ENCODE measurements around the gene SHF.

Gene SHF

DNA sequence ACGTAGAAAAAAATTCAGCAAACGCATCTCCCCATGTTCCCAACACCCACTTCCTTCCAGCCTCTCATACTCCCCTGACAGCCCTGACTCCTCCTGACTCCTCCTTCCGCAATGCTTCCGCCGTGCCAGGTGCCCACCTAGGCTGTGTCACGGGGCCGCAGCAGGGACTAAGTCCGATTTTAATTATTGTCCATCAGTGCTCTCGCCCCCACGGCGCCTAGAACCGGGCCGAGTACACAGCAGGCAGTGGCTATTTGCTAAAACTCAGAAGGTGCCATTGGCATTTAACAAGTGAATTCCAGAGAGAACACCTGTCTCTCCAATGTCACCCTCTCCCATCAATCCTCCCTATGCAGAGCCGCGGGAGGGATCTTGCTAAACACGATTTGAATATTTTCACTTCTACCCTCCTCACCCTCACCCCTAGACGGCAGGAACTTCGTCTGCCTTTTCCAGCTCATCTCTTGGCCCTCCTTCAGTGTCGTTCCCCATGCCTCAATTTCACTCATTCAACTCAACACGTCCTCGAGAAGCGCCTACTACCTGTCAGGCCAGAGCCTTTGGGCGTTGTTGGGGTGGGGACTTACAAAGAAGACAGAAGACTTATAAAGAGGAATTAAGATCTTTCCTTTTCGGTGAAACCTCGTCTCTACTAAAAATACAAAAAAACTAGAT lies 11.5 kb upstream of the SHF start:
- peak in 3 of 5 experiments; percentile 23 to 70 (median 40) for DNase-seq

DNA sequence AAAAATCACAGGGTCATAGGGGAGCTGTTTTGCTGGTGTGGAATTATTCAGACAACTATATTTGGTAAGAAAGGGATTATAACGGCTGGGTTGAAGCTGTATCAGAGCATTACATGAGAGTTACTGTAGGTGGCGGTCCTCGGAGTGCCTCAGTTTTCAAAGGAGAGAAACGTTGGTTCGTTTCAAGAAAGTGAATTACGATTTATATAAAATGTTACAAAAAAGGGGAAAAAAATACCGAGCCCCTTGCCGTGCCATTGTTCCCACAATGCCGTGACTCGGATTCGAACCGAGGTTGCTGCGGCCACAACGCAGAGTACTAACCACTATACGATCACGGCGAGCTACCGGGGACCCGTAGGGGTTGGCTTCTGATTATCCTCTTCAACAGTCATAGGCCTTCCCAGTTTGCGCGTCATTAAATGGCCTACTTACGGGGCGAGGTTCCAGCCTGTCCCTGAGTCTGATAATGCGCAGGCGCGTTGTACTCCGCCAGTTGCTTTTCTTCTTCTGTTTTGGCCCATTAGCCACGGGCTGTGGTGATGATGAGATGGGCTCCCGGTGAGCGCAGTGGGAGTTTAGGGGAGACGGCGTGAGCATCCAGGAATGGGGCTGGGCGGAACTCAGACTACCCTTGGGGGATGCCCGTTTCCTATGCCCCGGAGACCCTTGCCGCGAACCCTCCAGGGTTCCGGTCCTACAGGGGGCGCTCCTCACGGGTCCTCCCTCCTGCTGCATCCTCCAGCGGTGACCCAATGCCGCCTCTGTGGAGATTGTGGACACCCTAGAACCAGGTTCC lies 10.8 kb upstream of the SHF start:
- peak; percentile 67 to 98 (median 88) for DNase-seq

DNA sequence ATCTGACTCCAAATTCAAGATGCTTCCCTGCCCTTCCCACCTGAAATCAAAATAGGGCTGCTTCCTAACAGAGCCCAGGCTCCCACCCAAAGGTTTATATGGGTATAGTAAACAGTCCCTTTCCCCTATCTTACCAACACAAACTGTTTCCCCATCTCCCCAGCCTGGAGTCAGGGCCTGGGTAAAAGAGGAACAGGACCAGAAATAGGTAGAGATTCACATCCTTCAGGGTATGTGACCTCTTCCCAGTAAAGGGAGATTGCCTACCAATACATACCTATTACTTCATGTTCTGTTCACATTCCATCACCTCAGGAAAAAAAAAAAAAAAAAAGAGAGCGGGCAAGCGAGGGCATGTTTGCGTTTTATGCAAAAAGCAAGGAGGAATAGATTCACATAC lies 9.7 kb upstream of the SHF start:
- no peak for DNase-seq

DNA sequence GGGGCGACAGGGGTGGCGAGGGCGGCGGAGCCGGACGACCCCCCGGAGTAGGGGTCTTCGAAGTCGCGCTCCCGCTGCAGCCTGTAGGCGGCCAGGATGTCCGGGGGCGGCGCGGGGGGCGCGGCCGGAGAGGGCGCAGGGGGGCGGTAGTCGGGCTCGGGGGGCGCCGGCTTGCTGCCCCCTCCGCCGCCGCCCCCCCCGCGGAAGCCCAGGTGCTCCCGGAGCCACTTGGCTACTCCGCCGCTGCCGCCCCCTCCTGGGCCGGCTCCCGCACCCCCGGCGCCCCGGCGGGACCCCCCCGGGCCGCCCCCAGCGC lies 230 bp downstream of the SHF start:
- DNase-seq, result no peak

DNA sequence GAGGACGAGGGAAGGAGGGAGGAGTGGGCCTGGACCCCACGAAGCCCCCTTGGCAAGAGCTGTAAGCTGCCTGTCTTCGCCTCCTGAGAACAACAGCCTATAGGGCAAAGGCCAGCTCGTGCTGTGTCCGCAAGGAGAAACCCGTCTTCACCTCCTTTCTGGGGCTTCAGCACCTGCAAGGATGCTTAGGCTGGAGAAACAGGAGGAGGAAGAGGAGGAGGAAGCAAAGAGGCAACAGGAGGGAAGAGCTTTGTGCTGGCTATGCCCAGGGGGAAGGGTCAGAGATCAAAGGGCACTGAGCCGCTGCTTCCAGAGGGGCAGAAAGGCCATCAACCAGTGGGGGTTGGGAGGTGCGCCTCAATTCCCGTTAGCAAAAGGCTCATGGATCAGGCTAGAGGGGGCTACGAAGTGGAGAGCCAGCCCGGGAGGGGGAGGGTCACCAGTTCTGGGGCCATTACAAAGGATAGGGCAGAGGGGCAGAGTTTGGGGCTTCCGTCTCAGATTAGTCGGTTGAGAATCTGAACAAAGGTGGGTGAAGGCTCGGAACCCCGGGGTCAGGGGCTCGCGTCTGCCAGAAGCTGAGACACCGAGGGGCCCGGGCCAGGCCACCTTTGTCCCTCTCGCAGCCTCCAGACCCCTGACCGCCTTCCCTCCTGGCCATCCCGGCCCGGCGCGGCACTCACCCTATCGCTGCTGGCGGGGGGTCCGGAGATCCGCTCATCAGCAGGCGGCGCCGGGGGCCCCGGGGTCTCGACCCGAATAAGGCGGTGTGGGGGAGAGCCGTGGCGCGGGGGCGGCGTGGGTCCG lies 792 bp downstream of the SHF start:
- DNase-seq, result no peak

DNA sequence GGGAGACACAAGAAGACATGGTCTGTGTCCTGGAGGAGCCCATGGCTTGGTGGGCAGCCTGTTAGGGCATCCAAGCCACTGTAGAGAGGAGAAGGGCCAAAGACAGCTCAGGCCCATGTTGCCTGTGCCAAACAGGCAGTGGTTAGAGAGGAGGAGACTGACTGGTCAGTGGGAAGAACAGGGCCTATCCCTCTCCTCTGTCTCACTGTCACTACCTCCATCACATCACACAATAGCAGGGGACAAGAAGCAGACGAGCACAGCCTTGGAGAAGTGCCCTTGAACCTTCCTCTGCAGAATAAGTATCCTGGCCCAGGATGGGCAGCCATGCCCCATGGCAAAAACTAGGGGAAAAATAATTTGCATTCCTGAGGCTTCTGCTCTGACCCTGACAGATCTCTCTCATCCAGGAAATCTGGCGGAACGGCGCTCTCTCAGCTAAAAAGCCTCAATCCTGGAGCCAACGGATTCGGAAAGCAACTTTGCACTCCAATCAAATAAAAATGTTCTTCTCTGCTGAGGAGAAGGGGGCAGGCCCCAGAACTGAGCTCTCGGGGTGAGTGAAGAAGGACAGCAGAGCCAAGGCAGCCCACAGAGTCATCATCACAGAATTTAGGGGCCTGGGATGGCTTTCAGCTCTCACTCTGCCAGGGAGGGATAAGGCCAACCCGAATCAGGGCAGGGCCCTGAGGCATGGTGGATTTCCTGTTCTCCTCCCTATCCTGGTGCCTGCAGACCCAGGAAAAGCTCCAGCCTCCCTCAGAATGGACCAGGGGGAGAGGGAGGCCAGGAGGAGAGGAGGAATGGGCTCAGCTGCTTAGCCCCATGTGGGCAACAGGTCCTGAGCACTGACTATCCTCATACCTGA lies 1.6 kb downstream of the SHF start:
- DNase-seq, result no peak

DNA sequence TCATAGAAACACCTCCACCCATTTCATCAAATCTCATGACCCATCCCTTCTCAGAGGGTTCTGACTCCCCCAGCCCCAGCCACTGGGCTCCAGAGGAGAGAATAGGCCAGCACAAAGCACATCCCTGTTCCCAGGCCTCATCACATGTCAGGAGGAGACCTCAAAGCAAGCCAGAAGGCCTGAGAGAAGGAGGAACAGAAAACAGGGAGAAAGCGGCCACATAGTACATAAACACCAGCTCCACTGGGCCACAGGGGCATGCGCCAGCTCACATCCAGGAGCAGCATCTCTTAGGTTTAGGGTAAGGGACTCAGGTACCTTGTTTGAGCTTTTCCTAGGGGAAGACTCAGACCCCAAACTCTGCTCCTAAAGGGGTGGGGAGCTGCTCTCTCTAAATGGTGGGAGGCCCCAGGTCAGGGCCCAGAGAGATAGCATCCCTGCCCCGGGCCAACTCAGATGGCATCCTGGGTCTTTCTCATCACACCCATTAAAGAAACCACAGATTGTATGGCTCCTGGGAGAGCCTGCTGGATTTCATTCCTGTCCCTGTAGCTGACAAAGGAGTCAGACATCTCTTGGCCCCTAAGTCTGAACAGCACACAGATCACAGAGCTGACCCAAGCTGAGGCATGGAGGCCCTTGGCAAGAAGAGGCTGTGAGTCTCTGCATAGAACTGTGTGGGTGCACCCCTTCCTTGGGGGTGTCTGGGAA lies 2.5 kb downstream of the SHF start:
- DNase-seq, result no peak

DNA sequence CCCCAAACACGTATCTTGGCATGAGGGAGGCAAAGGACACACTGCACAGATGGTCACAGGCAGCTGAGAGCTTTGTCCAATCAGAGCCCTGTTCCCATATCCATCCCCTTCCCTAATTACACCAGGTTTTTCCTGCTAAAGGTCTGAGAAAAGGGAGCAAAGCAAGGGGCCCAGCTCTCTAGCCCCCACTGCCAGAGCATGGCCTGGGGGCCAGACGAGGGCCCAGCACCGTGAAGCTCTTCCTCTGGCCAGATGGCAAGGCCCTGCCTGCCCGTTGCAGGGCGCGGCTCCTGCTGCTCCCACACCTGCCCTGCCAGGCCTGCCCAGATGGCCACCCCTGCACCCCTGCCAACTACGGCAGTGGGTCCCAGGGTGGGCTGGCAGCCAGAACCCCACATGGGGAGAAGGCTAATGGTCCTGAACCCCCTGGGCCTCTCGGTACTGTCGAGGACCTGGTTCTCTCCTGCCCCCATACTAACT lies 3.2 kb downstream of the SHF start:
- DNase-seq, result no peak

DNA sequence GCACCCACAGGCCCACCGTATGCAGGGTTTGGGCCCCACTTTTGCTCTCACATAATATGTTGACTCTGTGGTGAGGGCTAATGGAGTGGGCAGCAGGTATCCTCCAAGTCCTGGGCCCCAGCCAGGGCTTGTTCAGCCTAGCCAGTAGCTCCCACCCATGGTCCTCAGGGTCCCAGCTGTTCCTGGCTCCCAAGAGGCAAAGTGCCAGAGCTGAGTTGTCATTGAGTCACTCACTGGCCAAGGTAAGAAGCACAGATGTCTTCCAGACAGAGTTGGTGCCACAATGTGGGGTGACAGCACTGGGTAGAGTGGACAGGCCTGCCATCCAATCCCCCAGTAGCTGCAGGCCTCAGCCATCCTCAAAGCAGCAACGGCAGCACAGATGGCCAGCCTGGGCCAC lies 4.3 kb downstream of the SHF start:
- no peak for DNase-seq

DNA sequence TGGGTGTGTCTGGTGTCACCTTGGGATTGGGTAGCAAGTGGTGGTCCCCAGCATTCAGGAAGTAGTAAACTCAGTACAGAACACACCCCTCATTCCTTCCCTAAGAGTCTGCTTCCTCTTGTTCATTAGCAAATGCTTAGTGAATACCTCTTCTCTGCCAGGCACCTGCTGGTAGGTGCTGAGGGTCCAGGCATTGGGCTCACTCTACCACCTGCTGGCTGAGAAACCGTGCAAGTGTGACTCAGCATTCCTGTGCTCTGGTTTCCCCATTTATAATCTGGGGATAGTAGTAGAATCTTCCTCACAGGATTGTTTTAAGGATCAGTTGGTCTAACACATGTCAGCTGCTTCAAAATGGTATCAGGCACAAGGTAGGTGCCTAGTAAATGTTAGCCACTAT lies 4.8 kb downstream of the SHF start:
- DNase-seq, result no peak

DNA sequence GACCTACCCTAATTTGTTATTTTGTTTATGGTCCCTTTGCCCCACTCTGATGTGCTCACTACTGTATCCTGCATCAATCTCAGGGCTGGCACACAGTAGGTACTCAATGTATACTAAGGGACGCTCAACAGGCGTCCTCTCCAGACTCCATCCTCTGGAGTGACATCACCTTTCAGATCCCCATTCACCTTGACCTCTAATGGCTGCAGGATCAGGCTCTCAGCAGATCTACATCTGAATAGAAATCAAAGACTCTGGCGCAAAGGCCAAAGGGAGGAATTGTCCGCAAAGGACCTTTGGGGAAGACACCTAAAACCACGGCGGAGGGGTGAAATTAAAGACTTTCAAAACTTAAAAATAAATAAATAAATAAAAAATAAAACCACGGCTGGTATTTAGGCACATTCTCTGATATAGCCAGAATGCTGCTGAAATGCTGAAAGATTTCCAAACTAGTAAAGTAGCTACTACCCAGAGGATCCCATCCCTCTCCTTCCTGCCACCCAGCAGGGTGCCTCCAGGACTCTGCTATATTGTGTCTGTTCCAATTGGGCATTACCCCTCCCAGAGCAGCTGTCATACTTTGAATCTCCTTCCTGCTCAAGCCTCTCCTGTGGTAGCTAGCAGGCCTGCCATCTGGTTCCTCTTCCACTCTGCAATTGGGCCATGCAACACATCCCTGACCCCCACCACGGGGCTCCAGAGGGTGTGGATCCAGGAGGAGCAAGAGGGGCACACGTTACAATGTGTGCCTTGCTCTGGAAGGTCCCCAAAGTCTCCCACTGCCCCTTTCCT lies 6.1 kb downstream of the SHF start:
- DNase-seq, result no peak

DNA sequence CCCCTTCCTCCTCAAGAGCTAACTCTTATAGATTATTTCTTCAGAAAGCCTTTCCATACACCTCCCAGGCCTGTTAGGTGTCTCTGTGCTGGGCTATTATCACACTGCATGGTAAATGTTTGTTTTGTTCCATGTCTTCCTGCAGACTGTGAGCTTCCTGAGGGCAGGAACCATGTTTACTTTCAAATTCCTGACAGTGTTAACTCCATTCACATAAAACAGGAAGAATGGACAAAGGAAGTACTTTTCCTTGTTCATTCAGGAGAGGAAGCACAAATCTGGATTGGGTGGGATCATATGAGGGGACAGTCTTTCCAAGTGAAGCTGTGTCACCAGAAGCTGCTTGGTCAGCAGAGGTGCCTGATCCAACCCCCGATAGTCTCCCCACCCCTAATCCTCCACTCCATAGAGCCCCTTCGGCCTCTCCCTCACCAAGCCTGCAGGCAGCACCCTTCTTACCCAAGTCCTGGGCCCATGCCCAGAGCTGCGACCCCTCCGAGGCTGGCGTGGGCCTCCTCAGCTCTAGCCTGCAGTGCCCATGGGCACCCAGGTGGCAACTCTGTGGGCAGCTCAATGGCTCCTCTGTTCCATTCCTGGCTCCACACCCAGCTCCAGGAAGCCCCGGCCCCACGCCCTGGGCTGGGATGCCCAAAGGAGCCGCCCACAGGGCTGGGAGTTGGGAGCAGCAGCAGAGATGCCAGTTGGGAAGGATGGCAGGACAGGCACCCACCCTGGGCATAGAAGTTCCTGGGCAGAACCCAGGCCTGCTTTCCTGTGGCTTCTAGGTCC lies 6.9 kb downstream of the SHF start:
- no peak for DNase-seq

DNA sequence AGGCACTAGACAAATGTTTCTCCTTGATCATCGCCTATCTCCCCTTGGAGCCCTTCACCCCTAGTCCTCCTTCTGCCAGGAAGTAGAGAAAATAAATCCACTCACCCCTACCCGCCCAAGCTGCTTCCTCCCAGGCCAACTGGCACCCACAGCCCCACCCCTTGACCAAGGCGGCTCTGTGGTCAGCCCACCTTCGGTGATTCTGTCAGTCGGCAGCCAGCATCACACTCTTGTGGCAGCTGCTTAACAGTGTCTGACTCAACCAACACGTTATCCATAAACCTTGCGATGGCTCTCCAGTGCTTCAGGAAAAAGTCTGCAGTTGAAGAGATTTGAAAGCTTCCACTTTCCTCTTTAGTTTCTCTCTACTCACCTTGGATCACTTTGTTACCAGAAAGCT lies 7.6 kb downstream of the SHF start:
- DNase-seq, result peak in 1 of 5 experiments; percentile 20

DNA sequence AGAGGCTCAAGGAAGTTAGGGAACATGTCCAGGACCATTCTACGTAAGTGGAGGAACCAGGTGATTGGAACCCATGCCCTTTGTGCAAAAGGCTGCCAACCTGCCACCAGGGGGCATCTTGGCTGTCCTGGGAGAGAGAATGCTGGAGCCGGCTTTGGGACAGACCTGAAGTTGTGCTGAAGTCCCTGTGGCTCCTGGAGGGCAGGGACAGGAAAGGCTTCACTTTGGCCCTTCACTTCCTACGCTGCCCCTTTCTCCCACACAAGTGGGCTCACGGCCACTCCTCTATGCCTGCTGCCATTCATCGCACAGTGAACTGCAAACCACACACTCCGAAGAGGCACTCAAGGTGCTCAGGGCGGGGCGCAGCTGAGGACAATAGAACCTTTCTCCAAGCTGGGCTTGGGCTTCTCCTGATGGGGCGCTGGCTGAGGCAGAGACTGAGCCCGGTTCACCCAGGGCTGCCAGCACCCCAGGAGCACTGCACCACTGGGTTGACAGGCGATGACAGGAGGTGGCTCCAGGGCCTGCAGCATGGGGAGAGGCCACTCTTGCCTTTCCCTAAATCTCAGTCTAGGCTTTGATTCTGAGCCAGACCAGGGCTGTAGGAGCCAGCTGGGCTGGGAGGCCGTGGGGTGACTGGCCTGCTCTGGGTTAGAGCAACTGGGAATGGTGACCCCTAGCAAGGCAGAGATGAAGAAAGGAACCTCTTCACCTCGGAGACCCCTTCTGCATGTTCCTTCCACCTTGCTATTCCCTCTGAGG lies 8.4 kb downstream of the SHF start:
- peak in 3 of 5 experiments; percentile 36 to 49 (median 39) for DNase-seq

DNA sequence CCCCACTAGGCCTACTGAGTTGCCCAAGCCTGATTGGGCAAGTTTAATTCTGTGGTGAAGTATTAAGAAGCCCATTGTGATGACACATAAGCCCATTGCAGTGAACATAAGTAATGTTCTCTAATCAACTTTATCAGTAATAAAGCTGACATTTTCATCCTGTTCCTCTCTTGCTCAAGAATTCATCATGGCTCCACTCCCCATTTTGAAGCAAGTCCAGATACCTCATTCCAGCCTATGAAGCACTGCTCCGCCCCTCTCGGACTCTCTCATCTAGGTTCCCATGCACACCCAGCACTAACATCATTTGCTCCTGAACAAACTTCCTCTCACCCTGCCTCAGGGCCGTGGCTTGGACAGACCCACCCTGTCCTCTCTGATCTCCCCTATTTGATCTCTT lies 10.5 kb downstream of the SHF start:
- no peak for DNase-seq

DNA sequence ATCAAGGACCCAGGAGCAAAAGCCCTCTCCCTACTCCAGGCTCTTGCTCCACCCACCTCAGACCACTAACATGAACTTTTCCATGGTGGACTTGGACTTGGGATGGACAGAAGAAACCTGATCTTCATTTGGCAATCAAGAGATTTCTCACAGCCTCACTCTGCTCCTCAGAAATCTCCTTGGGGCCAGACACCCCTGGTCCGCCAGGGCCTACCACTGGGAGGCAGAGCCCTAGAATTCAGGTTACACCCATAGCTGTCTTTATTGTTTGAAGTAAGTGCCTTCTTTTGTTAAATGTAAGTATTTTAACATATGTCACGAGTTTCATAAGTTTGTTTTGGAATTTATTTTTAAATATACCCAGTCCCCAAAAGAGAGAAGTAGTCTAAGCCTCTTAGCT lies 13.2 kb downstream of the SHF start:
- DNase-seq, result no peak

DNA sequence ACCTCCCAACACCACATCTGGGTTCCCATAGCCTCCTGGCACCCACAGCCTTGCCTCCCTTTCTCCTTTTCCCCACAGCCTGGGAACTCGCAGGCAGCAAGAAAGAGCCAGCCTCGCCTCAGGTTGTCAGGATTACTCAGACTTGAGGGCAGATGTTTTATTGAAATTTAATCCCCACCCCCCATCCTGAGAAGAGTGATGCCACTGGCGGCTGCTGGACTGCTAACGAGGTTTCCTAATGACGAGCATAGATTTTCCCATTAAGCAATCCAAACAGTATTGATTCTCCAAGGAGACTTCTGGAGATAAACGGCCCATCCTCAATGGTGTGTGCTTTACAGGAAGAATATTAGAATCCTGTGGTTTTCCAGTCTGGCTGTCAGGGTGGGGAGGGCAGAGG lies 13.7 kb downstream of the SHF start:
- DNase-seq, result no peak

DNA sequence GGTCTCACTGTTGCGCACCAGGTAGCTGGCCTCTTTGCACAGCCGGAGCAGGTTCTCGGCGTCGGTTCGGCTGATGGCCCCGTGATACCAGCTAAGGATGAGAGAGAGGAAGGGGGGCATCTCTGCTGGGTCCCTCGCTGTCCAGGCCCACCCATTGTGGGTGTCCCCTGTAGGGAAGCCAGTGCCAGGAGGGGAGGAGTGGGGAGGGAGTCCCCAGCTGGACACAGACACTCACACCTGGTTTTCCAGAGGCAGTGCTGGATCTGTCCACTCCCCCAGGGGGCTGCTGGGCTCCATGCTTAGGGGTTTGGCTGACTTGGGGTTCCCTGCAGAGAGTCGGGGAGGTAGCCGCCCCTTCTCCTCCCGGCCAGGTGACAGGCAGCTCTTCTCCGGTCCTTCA lies 15.9 kb downstream of the SHF start:
- DNase-seq, result no peak

Data from T-helper 2 cell (primary cell).